ENCODE results near the gene TMEM108.

Gene TMEM108

DNA sequence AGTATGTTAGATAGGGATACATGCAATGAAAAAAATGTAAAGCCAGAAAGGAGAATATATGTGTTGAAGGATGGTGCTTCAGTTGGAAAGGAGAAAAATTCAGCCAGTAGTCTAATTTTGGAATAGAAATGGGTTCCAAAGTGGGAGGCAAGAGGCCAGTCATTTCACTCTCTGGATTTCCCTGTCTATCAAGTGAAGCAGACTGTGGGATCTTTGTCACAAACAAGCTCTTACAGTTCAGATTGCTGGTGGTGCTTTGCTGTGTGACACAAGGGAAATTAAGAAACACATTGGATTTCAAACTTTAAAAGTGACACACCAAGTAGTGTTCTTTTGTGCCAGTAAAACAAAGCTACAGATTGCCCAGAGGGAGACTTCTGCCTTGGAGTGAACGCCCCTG, 279.7 kb downstream of the TMEM108 start:
- no peak for DNase-seq (ENCODE audit: low read depth in 3 of 3, low spot score in 1 of 3)

DNA sequence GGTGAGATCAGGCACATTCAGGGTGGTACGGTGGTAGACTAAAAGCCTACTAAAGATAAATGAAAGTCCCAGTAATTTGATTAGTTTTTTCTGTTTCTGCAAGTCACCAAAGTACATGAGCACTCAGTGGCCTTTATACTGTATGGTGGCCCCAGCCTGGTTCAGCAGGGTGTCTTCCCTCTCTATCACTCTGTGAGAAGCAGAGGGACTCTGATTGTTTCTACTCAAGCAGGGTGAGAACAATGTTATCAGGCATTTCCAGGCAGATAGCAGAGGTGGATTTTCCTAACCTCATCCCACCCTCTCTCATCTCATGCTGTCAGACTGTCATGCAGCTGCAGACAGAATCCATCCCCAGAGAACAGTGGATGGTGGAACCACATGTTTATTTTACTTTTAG, 290.2 kb downstream of the TMEM108 start:
- no peak for DNase-seq (ENCODE audit: low read depth in 3 of 3, low spot score in 1 of 3)

DNA sequence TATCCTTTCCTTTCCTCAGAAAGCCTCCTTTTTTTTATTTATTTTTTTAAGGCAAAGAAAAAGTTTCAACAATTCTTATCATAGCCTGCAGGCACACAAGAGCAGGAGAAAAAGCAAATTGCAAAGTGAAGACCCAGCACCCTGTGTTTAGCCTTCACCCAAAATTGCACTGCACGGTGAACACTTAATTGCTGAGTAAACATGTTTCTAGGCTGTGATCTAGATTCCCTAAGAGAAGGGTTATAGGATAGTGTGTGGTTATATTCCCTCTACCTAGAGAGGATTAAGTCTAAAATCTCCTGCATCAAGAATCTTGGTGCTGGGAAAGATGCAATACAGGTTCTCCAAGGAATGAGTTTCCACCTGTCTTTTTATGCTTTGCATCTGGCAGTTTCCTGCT, 291.4 kb downstream of the TMEM108 start:
- DNase-seq (ENCODE audit: low read depth in 3 of 3, low spot score in 1 of 3): no peak

DNA sequence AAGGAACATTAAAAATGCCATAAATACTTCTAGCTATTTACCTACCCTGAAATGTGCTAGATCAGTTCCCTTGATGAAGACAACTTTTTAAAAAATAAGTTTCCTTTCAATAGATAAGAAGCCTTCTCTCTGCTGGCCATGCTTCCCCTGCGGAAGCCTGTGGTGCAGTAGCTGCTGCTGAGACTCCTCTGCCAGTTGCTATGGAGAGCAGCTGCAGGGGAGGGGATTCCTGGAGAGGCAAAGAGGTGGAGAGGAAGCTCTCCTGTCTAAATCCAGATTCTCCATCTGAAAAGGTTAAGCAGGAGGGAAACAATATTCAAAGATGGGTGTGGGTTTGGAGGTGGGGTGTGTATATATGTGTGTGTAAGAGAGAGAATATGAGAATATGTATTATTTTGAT, 291.9 kb downstream of the TMEM108 start:
- no peak for DNase-seq (ENCODE audit: low read depth in 3 of 3, low spot score in 1 of 3)

DNA sequence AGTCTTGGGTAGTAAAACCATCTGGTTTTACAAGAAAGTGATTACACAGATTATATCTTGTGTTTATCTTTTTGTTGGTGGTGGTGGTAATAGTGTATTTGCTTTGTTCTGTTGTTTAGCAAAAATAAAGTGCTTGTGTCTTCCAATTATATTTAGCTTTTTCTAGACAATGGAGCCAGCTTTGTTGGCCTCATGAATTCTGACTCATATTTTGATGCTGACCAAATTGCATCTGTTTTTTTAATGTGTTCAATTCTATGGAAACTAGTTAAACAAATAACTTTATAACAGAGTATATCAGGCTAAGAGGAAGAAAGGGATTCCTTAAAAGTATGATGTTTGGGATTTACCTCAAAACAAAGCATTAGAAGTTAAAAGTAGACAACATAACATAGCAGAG, 292.3 kb downstream of the TMEM108 start:
- DNase-seq (ENCODE audit: low read depth in 3 of 3, low spot score in 1 of 3): no peak

DNA sequence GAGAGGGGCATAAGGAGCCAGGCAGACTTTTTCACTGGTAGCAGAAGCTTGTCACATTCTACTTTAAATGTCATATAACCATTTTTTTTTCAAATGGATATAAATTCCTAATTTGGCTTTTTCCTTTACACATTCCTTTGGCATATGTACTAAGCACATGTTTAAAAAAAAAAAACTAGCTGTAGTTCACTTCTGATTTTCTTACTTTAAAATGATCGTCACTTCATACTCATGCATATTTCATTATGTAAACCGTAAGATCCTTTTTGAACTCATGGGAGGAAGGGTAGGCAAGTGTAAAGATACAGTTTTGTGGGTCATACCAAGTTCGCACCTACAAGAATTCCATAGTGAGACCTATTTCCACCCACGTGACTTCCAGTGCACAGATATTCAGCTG, 316.5 kb downstream of the TMEM108 start:
- DNase-seq (ENCODE audit: low read depth in 3 of 3, low spot score in 1 of 3): no peak

DNA sequence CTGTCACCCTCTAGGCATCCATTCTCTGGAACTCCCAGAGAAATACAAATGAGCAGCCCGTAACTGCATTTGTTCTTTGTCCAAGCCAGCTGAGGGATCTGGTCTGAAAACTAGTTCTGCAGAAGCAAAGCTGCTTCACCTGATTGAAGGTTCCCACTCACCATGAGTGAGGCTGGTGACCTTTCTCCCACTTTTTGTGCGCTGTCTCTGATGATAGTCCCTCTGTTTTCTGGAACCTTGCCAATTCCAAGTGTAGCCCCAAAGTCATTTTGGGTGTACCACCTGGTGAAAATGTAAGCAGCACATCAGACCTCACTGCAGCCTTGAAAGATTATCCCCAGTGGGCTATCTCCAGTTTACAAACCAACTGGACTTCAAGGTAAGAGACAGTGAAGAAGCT, 322.3 kb downstream of the TMEM108 start:
- DNase-seq (ENCODE audit: low read depth in 3 of 3, low spot score in 1 of 3): no peak

DNA sequence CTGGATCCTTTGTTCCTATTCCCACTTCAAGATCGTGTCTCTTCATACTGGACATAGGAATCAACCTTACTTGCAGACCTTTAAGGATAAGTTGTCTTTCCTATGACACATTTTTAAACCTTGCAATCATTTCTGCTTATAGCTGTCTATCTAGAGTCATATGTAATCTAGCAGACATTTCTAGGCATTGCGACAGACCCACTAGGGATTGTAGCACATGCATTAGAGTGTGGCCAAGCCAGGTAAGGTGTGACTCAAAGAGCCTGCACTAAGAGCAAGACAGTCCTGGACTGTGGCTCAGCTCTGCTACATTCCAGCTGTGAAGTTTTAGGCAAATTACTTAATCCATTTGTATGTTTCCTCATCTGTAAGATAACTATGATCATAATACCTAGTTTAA, 322.8 kb downstream of the TMEM108 start:
- no peak for DNase-seq (ENCODE audit: low read depth in 3 of 3, low spot score in 1 of 3)

DNA sequence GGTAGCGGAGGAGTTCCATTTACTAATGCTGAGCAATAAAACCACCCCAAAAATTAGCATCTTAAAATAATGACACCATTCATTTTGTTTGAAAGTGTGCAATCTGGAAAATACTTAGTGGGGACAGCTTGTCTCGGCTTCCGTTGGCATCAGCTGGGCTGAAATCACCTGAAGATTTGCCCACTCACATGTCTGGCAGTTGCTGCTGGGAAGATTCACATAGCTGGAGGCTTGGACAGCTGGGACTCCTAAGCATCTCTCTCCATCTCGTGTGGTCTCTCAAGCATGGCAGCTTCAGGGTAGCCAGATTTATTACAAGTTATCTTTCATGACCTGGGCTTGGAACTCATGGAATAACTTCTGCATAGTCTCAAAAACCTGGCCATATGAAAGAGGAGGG, 323.2 kb downstream of the TMEM108 start:
- DNase-seq (ENCODE audit: low read depth in 3 of 3, low spot score in 1 of 3): no peak

DNA sequence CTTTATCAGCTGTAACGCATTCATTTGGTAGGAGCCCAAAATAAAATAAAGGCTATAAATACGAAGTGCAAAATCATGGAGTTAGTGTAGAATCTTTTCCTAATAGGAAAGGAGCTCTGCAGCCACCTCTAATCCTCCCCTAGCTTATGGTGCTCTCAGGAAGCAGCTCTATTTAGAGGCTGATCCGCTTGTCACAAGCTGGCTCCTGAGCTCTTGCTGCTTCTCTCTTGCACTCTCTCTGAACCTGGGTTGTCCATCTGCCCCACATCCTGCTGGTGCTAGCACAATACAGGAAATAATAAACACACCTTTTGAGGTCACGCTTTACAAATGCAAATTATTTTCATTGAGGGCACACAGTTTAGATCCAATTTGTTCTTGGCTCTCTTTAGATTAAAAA, 324.3 kb downstream of the TMEM108 start:
- no peak for DNase-seq (ENCODE audit: low read depth in 3 of 3, low spot score in 1 of 3)

DNA sequence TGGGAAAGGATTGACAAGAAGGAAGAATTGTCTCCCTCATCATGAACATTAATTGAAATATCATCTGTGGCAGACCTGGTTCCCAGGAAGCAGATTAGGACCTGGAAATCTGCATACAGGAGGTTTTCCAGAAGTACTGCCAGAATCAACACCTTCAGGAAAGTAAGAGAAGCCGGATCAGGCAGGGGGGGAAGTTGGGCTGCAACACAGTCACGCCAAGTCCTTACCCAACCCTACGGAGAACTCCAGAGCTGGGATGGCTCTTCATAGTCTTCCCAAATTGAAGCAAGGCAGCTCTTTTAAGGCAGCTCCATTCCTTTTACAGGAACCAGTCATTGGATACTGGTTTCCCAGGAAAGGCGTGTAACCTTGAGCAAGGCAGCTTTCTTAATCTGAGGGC, 326.5 kb downstream of the TMEM108 start:
- DNase-seq (ENCODE audit: low read depth in 3 of 3, low spot score in 1 of 3): no peak

DNA sequence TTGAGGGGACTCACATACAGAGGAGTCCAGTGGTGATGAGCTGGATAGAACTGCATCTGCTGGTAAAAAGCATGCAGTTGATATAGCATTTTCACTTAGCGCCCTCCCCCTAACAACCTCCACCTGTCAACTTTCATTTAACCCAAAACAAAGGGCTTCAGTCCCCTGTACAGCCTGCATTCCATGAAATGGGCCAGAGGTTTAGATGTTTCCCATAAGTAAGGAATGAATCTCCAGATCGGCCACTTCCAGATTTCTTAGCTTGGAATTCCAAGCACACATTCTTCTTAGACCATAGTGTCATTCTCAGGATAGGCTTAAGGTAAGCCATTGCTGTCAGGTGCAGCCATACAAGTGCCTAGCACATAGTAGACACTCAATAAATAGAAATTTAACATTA, 328.7 kb downstream of the TMEM108 start:
- DNase-seq (ENCODE audit: low read depth in 3 of 3, low spot score in 1 of 3): no peak

DNA sequence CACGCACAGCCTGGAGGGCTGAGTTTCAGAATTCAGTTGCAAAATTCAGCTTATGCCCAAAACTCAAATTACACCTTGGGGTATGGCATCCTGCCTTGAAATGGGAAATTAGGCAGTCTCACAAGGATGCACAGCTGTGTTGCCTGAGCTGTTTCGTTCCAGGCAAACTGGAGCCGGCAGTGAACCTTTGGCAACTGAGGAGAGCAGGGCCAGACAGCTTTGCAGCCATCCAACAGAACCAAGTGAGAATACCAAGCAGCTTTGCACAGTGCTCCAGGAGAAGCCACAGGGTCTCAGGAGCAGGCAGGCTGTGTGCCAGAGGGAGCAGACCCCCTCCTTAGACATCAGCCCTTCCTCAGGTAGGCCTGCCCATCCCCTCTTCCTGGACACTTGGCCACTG, 329.2 kb downstream of the TMEM108 start:
- no peak for DNase-seq (ENCODE audit: low read depth in 3 of 3, low spot score in 1 of 3)

DNA sequence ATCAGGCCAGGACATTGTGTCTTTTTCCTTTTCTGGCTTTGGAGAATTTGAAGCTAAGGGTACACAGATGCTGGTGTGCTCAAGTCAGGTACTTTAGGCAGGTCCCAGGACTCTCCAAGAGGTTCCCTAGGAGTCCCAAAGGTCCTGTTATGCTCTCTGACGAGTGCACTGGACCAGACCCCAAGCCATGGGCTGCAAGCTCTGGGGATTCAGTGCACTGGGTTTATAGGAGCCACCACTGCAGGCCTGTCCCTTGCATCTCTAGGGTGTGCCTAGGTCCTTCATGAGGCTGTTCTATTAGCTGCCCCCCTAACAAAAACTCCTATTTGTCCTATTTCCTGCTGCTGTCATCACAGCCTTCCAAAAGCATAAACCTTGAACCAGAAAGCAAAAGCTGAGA, 329.8 kb downstream of the TMEM108 start:
- no peak for DNase-seq (ENCODE audit: low read depth in 3 of 3, low spot score in 1 of 3)

DNA sequence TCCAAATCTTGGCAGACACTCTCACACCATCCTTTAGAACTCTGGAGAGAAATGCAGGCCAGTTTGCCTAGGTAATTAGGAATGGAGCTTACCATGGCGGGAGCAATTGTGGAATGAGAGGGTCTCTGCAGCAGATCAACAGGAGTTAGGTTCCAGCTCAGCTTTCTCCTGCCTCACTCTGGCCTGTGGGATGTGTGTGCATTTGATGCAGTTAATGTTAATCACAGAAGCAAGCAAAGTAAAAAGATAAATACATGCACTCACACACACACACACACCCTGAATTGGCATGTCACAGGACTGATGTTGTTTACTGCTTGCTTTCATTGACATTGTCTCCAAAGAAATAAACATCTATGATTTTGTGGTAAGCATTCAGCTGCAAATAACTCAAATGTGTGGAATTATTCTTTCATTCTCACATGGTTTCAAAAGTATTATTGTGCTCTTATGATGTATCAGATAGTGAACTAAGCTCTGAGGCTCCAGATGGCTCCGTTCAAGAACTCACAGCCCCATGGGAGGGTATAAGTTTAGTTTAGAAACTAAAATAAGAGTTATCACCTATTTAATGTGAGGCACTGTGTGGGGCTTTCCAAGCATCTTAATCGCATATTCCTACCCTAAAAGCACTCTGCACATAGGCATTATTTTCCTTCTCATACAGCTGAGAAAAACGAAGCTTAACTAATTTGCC, 330.3 kb downstream of the TMEM108 start:
- no peak for DNase-seq (ENCODE audit: low read depth in 3 of 3, low spot score in 1 of 3)

DNA sequence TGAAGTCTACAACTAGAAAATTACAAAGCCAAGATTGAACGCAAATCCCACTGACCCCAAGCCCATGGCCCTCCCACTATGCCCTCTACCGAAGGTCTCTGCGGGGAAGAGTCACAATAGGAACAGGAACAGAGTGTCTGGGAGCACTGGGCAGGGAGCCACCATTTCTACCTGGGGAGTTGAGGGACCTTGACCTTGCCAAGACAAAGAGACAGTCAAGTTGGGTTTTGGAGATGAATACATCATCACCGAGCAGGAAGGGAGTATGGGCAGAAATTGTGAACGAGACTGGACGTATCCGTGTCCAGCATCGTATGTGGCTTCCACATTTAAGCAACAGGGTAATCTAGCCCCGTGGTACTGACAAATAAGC, 330.9 kb downstream of the TMEM108 start:
- DNase-seq (ENCODE audit: low read depth in 3 of 3, low spot score in 1 of 3): no peak

DNA sequence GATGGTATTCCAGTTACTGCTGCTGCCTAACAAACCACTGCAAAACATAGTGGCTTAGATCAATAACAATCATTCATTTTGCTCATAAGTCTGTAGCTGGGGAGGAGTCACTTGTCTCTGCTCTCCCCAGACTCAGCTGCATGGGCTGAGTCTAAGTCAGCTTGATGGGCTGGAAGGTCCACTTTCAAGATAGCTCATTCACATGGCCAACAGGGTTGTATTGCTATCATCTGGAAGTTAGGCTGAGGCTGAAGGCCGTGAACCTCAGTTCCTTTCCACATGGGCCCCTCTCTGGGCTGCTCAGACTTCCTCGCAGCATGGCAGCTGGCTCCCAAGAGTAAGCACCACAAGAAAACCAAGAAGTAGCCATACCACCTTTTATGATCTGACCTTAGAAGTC, 333.0 kb downstream of the TMEM108 start:
- DNase-seq (ENCODE audit: low read depth in 3 of 3, low spot score in 1 of 3): no peak

DNA sequence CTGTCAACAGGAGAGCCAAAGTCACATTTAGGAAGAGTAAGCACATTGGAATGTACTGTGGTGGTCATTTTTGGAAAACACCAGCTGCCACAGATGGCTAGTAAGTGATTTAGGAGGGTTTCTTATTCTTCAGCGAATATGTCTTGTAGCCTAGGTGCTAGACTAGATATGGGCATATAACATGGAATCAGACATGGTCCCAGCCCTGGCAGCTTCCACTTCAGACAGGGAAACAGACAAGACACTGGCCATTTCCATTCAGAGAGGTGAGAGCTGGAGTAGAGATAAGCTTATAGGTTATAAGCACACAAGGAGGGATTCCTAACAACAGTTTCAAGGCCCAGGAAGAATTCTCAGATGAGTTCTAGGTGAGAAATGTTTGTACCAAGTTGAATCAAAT, 333.5 kb downstream of the TMEM108 start:
- no peak for DNase-seq (ENCODE audit: low read depth in 3 of 3, low spot score in 1 of 3)

DNA sequence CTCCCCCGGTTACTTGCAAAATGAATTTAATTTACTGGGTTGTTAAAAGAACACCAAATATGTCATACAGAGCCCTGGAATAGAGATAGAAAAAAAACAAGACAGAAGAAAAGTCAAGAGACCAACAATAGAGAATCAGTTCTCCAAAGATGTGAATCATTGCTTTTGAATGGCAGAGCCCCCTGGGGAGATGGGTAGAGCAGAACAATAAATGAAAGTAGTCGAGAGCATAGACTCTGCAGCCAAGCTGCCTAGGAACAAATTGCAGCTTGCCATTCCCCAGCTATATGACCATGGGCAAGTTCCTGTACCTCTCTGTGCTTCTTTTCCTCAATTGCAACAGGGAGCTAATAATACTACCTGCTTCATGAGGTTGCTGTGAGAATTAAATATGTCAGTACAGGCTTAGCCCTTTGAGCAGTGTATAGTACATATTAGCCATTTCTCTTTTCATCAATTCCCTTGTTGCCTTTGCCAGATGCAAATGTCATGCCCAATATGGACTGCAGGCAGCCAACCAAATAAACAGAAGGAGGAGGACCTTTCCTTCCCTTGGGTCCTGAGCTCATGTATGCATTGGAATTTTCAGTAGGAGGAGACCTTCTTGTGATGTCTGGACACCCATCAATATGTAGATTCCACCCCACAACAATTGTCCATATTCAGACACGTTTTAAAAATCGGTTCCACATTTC, 336.7 kb downstream of the TMEM108 start:
- DNase-seq (ENCODE audit: low read depth in 3 of 3, low spot score in 1 of 3): no peak

DNA sequence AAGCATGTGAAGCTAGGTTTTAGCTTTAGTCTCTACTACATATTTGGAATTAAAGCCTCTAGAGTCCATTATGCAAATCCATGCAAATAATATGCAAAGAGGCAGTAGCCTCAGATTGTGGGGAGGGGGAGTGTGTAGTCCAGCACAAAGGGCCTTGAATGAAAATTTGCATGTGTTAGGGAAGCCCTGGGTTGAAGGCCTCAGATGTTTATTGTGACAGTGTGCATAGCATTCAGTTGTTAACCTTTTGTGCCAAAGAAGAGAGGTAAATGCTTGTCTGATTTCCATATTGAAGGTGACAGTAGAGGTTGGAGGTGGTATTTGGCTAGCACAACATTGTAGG, 337.2 kb downstream of the TMEM108 start:
- no peak for DNase-seq (ENCODE audit: low read depth in 3 of 3, low spot score in 1 of 3)

DNA sequence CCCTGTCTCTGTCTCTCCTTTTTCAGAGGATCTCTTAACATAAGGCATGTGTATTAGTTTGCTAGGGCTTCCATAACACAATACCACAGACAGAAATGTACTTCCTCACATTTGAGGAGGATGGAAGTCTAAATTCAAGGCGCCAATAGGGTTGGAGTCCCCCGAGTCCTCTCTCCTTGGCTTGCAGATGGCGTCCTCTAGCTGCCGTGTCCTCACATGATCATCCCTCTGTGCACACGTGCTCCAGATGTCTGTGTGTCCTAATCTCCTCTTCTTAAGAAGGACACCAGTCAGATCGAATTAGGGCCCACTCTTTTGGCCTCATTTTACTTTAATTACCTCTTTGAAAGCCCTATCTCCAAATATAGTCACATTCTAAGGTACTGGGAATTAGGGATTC, 338.6 kb downstream of the TMEM108 start:
- no peak for DNase-seq (ENCODE audit: low read depth in 3 of 3, low spot score in 1 of 3)

DNA sequence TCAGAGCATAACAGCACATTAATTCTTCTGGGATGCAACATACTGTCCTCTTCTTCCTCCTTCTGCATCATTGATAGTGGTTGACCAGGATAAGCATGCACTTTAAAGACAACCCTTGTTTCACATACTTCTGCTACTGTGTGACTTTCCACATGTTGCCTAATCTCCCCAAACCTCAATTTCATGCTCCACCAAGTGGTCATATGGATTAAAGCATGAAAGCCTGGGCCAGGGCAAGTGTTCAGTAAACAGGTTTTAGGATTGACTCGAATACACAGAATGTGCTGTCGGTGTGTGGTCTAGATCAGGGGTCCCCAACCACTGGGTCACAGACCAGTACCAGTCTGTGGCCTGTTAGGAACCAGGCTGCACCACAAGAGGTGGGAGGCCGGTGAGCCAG, 339.2 kb downstream of the TMEM108 start:
- no peak for DNase-seq (ENCODE audit: low read depth in 3 of 3, low spot score in 1 of 3)

DNA sequence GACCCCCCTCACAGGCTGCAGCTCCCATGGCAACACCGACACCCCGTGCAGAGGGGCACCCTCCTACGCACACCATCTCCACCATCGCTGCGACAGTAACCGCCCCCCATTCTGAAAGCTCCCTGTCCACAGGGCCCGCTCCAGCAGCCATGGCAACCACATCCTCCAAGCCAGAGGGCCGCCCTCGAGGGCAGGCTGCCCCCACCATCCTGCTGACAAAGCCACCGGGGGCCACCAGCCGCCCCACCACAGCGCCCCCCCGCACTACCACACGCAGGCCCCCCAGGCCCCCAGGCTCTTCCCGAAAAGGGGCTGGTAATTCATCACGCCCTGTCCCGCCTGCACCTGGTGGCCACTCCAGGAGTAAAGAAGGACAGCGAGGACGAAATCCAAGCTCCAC, 341.7 kb downstream of the TMEM108 start:
- DNase-seq (ENCODE audit: low read depth in 3 of 3, low spot score in 1 of 3): no peak
